Anterior cingulate cortex (tissue), 58 donors: ENCODE data around the gene CLTCL1.
A peak's percentile ranks its signal among the peaks of the same experiment; 100 is the strongest.
"Not testable (repeated sequence)": the region's sequence is repeated elsewhere in the genome, so short reads cannot be mapped to it uniquely, and the experiment has no call there.

Experiments used
- DNase-seq, 58 donors: peaks; one replicate each; lab custom pipeline; 2025; lab: John Stamatoyannopoulos, UW

Gene CLTCL1

GRCh38 chr22:19292458-19293230, 1.1 kb upstream of the CLTCL1 start:
- DNase-seq = peak in 1 of 58 donors; percentile 6

DNA sequence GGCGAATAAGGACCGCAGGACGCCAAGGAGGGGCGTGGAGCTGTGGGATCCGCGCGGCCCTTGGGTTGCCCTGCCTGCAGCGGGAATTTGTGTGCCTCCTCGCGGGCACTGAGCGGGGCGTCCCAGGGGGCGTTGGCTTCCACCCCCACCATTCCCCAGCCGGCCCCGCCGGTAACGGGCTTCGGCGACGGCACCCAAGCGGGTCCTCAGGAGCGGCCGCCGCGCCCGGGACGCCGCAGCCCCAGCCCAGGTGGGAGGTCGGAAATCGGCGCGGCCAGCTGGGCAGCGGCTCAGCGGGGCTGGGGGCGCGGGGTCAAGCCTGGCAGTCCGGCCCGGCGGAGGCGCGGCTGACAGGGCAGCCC, 320 bp downstream of the CLTCL1 start:
- peak in 6 of 58 donors; percentile 11 to 41 (median 34) for DNase-seq

DNA sequence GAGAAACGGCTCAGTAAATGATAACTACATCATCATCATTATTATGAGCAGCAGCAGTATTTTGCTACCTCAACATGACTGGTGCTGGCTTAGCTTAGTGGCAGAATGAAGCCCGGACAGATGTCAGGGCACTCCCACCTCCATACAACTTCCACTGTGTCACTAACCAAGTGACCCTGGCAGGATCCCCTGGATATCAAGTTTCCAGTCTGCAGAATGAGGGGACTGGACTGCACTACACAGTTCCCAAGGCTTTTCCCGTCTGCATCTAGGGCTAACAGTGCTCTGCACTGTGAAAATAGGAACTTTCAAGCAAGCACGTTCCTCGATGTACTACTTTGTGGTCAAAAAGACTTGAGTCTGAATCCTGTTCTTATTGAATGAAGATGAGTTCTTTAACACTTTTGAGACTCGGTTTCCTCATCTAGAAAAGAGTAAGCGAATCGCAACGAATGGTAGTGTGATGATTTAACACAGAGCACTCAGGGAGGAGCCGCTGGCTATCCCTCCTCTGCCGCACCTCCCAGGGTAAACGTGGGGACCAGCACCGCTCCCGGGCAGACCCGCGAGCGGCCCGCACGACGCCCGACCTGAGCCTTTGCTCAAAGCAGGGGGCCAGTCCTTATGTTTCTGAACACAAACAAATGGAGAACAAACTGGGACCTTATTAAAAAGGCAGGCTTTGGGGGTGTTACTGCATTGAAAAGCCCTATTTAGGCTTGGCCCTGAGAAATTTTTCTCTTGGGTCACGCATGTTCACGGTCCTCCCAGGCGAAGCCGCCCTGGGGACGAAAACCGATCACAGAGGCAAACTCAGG, 910 bp downstream of the CLTCL1 start:
- peak in 1 of 58 donors; percentile 6 for DNase-seq

GRCh38 chr22:19289475-19290161, 1.9 kb downstream of the CLTCL1 start:
- no peak for DNase-seq

DNA sequence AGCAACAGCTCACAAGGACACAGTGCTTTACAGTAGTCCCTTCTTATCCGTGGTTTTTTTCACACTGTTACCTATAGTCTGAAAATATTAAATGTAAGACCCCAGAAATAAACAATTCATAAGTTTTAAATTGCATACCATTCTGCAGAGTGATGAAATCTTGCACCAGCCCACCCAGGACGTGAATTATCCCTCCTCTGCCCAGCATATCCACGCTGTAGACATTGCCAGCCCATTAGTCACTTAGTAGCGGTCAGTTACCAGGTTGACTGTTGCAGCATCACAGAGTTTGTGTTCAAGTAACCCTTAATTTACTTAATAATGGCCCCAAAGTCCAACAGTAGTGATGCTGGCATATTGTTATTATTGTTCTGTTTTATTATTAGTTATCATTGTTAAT, 3.6 kb downstream of the CLTCL1 start:
- no peak for DNase-seq

DNA sequence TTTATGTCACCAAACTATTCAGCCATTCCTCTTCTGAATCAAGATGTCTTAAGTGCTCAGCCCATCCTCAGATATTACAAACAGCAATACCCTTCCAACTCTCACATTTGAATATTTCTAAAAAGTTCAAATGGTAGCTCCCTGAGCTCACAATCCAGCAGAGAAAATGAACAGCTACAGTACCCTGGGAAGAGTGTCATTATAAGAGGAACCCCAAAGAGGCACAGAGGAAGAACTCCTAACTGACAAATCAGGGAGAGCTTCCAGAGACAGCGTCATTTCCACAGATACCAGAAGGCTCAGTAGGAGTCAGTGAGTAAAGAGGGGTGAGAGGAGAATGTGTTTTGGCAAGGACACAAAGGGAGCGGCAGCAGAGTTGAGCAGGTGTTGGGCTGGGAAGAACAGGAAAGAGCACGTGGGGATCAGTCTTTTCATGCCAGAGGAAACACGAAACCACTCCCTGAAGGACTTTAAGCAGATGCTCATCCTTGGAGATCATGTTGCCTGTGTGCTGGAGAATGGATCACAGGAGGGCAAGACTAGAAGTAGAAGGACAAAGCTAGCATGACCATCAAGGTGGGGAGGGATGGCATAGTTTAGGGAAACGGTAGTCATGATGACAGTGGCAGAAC, 4.3 kb downstream of the CLTCL1 start:
- DNase-seq = no peak

DNA sequence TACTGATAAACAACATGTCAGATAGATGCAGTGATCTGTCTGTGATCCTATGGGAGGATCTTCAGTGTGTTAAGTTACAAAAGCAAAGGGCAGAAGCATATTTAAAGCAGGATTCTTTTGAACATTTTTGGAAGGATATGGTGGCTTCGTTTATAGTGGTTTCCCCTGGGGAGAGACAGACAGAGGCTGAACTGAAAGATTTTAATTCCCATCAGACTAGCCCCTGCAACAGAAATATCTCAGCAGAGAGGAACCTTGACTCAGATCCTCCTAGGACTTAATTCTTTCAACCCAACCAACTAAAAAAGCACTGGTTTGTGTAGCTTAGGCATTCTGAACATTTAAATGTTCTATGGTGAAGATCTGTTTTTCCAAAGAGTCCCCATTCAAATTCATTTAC, 5.7 kb downstream of the CLTCL1 start:
- DNase-seq = no peak

- DNase-seq = not testable (repeated sequence)
These were observed 12.4 kb downstream of the CLTCL1 start for GRCh38 chr22:19279143-19279542.

GRCh38 chr22:19277785-19278184, 13.7 kb downstream of the CLTCL1 start:
- no peak for DNase-seq

GRCh38 chr22:19275919-19276600, 15.5 kb downstream of the CLTCL1 start:
- no peak for DNase-seq

- DNase-seq = no peak
These were observed 16.0 kb downstream of the CLTCL1 start for GRCh38 chr22:19275513-19275912.

GRCh38 chr22:19275104-19275503, 16.4 kb downstream of the CLTCL1 start:
- DNase-seq = no peak

DNA sequence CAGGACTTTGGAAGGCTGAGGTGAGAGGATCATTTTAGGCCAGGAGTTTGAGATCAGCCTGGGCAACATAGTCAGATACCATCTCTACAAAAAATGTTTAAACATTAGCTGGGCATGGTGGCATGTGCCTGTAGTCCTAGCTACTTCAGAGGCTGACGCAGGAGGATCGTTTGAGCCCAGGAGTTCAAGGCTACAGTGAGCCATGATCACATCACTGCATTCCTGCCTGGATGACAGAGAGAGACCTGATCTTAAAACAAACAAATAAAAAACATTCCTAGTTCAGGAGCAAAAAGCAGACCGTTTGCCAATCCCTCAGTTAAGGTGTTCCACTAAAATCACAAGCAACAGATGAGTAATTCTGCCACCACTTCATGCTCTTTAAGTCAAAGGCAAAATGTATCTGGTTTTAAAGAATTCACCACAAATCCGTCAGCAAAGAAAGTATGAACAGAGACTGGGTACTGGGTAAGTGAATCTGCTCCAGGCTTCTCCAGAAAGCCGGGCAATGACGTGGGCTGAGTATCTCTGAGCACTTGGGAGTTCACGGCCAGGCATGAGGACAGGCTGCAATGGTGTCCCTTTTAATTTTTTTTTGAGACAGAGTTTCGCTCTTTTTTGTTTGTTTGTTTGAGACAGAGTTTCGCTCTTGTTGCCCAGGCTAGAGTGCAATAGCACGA, 19.5 kb downstream of the CLTCL1 start:
- DNase-seq = no peak

DNA sequence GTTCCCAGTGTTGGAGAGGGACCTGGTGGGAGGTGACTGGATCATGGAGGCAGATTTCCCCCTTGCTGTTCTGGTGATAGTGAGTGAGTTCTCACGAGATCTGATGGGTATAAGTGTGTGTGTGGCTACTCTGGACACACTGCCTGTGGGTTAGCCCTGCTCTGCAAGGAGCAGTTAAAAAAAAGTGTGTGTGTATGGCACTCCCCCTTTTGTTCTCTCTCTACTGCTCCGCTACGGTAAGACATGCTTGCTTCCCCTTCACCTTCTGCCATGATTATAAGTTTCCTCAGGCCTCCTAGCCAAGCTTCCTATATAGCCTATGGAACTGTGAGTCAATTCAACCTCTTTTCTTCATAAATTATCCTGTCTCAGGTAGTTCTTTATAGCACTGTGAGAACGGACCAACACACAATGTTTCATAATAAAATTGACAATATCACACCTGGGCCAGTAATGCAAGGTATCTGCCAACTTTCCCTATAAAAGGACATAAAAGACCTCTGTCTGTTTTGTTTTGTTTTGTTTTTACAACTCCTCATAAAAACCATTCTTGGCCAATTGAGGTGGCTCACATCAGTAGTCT, 20.2 kb downstream of the CLTCL1 start:
- no peak for DNase-seq

GRCh38 chr22:19270873-19271272, 20.6 kb downstream of the CLTCL1 start:
- no peak for DNase-seq

- no peak for DNase-seq
These were observed 24.9 kb downstream of the CLTCL1 start for GRCh38 chr22:19266547-19267086.

DNA sequence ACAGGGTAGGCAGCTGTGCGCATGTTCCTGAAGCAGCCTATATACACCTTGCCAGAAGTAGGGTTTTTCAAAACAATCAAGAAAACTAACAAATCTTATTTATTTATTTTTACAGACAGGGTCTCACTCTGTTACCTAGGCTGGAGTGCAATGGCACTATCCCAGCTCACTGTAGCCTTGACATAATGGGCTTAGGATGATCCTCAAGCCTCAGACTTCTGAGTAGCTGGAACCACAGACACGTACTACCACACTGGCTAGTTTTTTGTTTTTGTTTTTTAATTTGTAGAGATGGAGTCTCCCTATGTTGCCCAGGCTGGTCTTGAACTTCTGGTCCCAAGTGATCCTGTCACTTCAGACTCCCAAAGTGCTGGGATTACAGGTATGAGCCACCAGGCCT, 25.7 kb downstream of the CLTCL1 start:
- no peak for DNase-seq

DNA sequence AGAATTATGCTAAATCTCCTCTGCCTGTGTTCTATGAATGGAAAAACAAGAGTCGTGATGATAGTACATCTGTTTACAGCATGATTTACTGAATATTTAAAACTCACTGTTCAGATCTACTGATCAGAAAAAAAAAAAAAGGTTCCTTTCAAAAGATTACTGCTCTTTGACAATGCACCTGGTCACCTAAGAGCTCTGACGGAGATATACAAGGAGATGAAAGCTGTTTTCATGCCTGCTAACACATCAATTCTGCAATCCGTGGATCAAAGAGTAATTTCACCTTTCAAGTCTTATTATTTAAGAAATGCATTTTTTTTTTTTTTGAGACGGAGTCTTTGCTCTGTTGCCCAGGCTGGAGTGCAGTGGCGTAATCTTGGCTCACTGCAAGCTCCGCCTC, 30.7 kb downstream of the CLTCL1 start:
- no peak for DNase-seq

GRCh38 chr22:19260194-19260593, 31.3 kb downstream of the CLTCL1 start:
- DNase-seq = no peak
